NCI-H82 treated with DMSO at 0.1 percent for 48 hours (cell line): ENCODE measurements around the gene DOCK11.
"Not testable (repeated sequence)": the region's sequence is repeated elsewhere in the genome, so short reads cannot be mapped to it uniquely, and the experiment has no call there.

Experiments
- DNase-seq: peaks from one replicate; lab custom pipeline; 2025; ENCODE audit not compliant: unreplicated experiment; lab: John Stamatoyannopoulos, UW

DOCK11 gene

GRCh38 chrX:118495061-118495921 is at the start of gene DOCK11:
DOCK11 (plus strand) TSS chrX:118495815; CDS start chrX:118495972, 157 bp downstream.
- DNase-seq: no peak

- no peak for DNase-seq
These were observed 47.3 kb upstream of the DOCK11 start for GRCh38 chrX:118448273-118448783.

GRCh38 chrX:118455013-118455412 is 40.6 kb upstream of the DOCK11 start:
- DNase-seq: no peak

DNA sequence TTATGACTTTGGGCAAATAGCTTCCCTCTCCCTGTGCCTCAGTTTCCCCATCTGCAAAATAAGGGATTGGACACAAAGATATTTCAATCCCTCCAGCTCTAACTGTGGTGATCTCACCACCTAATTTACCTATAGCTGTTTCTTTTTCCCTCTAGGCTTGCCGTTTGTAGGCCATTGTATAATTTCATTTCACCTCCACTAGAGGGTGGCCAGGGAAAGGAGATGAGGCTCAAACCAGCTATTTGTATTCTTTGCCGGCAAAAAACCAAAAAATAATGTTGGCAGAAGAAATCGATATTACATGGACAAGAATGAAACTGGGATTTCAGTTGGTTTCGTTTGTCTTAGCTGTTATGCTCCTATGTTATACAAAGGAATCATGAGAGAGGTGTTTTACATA is 36.1 kb upstream of the DOCK11 start:
- no peak for DNase-seq

GRCh38 chrX:118464501-118464900 is 31.1 kb upstream of the DOCK11 start:
- DNase-seq: no peak

DNA sequence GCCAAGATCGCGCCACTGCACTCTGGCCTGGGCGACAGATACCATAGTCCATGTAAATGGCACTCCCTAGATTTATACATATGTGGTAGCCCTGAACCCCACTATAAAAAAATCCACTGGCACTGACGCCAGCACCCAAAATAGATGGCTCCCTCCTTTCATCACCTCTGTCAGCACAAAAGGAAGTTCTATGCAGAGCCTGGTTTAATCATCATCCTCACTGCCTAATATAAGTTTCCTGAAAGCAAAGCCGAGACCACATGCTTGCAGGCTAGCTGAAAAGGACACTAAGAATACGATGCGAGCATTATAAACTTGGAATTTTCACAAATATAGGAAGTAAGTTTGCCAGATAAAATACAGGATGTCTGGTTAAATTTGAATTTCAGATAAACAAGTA is 27.5 kb upstream of the DOCK11 start:
- DNase-seq: no peak

DNA sequence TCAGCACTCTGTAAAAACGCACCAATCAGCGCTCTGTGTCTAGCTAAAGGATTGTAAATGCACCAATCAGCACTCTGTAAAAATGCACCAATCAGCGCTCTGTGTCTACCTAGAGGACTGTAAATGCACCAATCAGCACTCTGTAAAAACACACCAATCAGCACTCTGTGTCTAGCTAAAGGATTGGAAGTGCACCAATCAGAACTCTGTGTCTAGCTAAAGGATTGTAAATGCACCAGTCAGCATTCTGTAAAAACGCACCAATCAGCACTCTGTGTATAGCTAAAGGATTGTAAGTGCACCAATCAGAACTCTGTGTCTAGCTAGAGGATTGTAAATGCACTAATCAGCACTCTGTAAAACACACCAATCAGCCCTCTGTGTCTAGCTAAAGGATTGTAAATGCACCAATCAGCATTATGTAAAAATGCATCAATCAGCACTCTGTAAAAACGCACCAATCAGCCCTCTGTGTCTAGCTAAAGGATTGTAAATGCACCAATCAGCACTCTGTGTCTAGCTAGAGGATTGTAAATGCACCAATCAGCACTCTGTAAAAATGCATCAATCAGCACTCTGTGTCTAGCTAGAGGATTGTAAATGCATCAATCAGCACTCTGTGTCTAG is 24.8 kb upstream of the DOCK11 start:
- DNase-seq: not testable (repeated sequence)

- no peak for DNase-seq
These were observed 21.0 kb upstream of the DOCK11 start for GRCh38 chrX:118474586-118474985.

GRCh38 chrX:118475903-118476302 is 19.7 kb upstream of the DOCK11 start:
- no peak for DNase-seq

GRCh38 chrX:118480172-118480571 is 15.4 kb upstream of the DOCK11 start:
- DNase-seq: no peak

DNA sequence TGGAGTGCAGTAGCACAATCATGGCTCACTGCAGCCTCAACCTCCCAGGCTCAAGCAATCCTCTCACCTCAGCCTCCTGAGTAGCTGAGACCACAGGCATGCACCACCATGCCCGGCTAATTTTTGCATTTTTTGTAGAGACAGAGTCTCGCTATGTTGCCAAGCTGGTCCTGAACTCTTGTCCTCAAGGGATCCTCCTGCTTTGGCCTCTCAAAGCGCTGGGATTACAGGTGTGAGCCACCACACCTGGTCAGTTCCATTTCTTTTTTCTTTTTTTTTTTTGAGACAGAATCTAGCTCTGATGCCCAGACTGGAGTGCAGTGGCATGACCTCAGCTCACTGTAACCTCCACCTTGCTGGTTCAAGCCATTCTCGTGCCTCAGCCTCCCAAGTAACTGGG is 13.2 kb upstream of the DOCK11 start:
- not testable (repeated sequence) for DNase-seq

DNA sequence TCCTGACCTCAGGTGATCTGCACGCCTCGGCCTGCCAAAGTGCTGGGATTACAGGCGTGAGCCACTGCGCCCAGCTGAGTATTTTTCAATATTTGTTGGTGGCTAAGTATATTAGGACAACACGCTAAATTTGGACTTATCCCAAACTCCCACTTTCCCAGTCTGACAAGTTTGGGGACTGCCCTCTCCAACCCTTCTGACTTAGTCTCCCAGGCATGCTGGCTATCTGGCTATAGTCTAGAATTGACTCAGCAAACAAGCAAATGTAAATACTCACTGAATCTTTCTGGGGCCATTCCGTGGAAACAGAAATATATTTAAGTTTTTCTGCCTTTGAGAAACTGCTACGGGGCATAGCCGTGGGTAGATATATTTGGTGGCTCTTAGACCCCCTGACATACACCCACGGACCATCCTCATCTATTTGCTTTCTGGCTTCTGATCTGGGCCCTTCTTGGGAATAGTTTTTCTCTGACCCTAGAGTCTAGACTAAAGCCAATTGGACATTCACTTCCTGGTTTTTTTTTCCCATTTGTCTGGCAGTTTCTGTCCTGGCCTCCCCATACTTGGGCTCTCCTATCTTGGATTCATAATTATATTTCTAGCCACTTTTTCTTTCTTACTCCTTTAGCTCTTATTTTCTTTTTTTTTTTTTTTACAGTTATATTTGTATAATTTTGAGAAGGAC is 11.3 kb upstream of the DOCK11 start:
- DNase-seq: no peak

DNA sequence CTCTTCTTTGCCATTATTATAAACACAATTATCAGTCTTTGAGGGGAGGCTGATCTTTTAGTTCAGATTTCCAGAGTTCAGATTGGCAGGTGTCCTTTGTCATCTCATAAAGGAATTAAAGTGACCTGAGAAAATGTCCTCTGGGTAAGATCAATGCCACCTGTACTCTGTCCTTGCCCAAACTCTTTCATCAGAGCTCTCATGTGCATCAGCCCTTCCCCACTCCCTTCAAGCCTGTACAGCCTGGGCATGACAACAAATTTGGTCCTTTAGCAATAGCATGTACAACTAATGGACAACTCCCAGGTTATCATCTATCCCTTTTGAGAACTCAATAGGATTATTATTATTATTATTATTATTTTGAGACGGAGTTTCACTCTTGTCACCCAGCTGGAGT is 8.9 kb upstream of the DOCK11 start:
- not testable (repeated sequence) for DNase-seq

GRCh38 chrX:118493016-118493415 is 2.6 kb upstream of the DOCK11 start:
- DNase-seq: no peak

DNA sequence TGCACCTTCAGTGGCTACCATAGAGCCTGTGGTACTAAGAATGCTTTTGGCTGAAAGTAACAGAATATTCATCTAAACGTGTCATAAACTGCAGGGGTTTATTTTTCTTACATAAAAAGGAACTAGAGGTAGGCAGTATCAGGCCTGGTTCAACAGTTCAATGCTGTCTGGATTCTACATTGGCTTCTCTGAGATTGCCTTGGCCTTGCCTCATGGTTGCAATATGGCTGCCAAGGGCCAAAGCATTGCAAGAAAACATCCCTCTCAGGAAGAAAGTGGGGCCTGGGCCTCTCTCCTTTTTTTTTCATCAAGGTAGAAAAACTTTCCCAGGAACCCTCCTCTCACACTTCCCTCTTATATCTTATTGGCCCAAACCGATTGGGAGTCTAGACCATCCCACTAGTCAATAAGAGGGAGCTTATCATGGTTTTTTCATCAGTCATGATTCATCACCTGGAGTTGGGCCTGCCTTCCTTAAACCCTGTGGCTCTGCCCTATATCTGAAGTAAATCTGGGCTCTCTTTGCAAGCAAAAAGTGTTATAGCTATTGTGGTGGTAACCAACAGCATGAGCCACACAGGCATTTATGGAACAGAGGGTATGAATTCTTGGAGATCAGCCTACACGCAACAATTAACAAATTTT is 1.8 kb upstream of the DOCK11 start:
- DNase-seq: no peak

GRCh38 chrX:118495958-118496762 is 545 bp downstream of the DOCK11 start:
- DNase-seq: no peak

DNA sequence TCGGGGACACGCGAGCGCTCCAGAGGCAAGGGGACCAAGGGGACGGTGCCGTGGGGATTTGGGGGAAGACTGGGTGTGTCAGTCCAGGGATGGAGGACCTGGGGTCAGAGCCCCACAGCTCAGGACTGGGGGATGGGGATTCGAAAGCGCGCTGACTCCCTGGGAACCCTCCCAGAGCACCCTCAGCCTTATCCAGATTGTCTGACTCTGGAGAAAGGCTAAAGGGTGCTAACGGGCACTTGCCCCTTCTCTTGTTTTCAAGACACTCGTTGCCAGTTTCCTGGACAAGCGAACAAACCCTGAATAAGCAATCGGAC is 1.1 kb downstream of the DOCK11 start:
- no peak for DNase-seq

DNA sequence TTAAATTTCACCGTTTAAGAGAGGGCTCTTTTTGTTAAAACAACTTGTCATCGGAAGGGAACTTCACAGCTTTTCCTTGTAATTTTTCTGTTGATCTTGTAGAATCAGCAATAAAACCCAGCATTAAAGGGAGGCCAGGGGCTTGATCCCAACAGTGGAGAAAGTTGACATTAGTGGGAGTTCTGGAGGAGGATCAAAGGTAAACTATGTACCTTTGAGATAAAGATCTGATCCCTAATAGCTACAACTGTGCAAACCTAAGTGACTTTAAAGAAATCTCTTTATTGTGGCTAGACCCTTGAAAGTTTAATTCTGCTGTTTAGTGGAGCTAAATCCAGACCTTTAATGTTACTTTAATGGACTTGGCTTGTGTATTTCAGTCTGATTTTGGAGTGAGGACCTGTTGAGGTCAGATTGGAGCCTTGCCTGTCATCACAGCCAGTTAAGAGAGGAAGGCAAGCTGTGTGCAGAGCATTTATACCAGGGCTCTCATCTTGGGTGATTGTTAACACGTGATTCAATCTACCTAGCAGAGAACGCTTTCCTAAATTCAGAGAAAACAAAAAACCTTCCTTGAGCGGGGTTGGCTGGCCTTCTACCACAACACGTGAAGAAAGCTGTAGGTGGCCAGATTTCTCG is 1.7 kb downstream of the DOCK11 start:
- no peak for DNase-seq

DNA sequence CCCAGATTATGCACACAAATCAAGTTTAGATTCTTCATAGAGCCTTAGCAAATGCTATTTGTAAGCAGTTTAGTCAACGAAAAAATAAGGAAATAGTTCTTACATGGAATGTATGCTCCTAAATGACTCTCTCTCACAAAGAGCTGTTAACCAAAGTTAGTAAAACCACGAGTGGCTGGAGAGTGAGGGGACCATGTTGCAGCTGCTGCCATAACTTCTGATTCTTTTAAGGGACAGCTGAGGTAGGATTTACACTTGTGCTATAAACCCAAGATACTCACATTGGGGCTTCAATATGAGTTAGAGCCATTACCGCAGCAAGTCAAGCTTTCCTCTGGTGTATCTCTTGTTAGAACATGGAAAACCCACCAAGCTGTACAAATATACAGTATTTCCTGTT is 2.7 kb downstream of the DOCK11 start:
- no peak for DNase-seq

GRCh38 chrX:118498755-118499154 is 3.1 kb downstream of the DOCK11 start:
- DNase-seq: no peak
